Activated naive CD4-positive, alpha-beta T cell treated with anti-CD3 and anti-CD28 coated beads for 36 hours (primary cell): ENCODE results near the gene ASGR2. TPM values are rescaled to one million over a fixed set of nuclear protein-coding genes. Genes with fewer than 3 reads are reported as not detected.
"Not testable (repeated sequence)": the region's sequence is repeated elsewhere in the genome, so short reads cannot be mapped to it uniquely, and the experiment has no call there.

Source experiments
- CTCF ChIA-PET: fragments of 350-600 bp; sonication (Branson Sonifier 250); formaldehyde crosslinking; loops from one replicate; lab custom pipeline; 2021; ENCODE audit warnings: antibody characterized with exemption; lab: Charles Lee
- DNase-seq: peaks from one replicate; pipeline ENCODE4 v3.0.0-alpha.2; 2020
- H3K27ac Mint-ChIP-seq: one replicate; pipeline ENCODE4 v1.8.0; 2021; ENCODE audit warnings: mild to moderate bottlenecking, mixed read lengths
- H3K27me3 Mint-ChIP-seq: one replicate; pipeline ENCODE4 v1.8.0; 2021; ENCODE audit warnings: low read depth, mixed read lengths
- H3K36me3 Mint-ChIP-seq: one replicate; pipeline ENCODE4 v1.8.0; 2021; ENCODE audit warnings: low read depth, mixed read lengths
- H3K4me1 Mint-ChIP-seq: one replicate; pipeline ENCODE4 v1.8.0; 2021; ENCODE audit warnings: low read depth, mixed read lengths
- H3K4me3 Mint-ChIP-seq: one replicate; pipeline ENCODE4 v1.8.0; 2021; ENCODE audit warnings: mild to moderate bottlenecking, moderate library complexity, mixed read lengths
- H3K9me3 Mint-ChIP-seq: one replicate; pipeline ENCODE4 v1.8.0; 2021; ENCODE audit warnings: mixed read lengths
- intact Hi-C: fragments of 100-400 bp; cut with micrococcal nuclease; formaldehyde crosslinking; loops from one replicate; pipeline ENCODE4 v1.15.1; 2023
- total RNA-seq, 2 experiments: library from RNA; stranded (reverse); gene quantifications; one replicate each; pipeline ENCODE4 v1.2.3, GENCODE V29; 2021

ASGR2 gene
- total RNA-seq, 2 experiments from 2014 or later, result not detected

DNA sequence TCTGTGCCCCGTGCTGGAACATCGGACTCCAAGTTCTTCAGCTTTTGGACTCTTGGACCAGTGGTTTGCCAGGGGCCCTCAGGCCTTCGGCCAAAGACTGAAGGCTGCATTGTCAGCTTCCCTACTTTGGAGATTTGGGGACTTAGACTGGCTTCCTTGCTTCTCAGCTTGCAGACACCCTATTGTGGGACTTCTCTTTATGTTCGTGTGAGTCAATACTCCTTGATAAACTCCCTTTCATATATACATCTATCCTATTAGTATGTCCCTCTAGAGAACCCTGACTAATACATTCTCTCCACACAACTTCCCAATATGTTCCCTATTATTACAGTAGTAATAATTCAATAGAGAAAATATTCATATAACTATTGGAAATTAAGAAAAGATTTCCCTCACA, 9.2 kb upstream of the ASGR2 start:
- CTCF ChIA-PET, result interaction anchor here (1.2 kb wide), 1 partner anchor 103 kb away, joined by 3 read pairs; no protein-coding TSS in a partner anchor
- Mint-ChIP-seq H3K9me3 (no peaks in the 10 kb centered on the region), H3K27me3 (peaks cover 15% of the 10 kb centered on the region), H3K4me1 (no peaks in the 10 kb centered on the region), H3K27ac (no peak overlapping the region), H3K36me3 (no peaks in the 10 kb centered on the region), H3K4me3 (no peak overlapping the region)
- DNase-seq, result no peak
- intact Hi-C loops, result no loop called here

DNA sequence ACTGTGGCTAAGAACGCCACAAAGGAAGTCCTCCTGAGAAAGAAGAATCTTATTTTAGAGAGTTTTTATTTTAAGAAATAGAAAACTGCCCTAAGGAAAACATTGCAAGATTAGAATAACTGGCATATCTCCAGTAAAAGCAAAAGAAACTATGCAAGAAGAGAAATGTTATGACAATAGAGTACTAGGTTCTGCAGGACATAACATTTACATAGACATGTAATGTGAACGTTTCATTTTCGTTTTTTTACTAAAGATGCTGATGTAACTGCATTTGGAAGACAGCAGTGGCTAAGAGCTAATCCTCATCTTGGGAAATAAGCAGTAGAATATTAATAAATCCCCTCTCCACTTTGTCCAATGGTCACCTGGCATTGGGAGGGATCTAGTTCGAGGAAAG, 7.8 kb upstream of the ASGR2 start:
- Mint-ChIP-seq H3K27me3 (peaks cover 15% of the 10 kb centered on the region), H3K4me3 (no peak overlapping the region), H3K4me1 (no peaks in the 10 kb centered on the region), H3K27ac (no peak overlapping the region), H3K9me3 (no peaks in the 10 kb centered on the region), H3K36me3 (no peaks in the 10 kb centered on the region)
- DNase-seq, result no peak
- intact Hi-C loops, result no loop called here
- CTCF ChIA-PET, result interaction anchor here (0.6 to 1.3 kb wide), 2 partner anchors 11 to 24 kb away, joined by 3 read pairs; no protein-coding TSS in a partner anchor

GRCh38 chr17:7120635-7121034, 6.0 kb upstream of the ASGR2 start:
- H3K4me1 Mint-ChIP-seq, H3K27ac Mint-ChIP-seq, H3K36me3 Mint-ChIP-seq, intact Hi-C loops, H3K9me3 Mint-ChIP-seq, H3K4me3 Mint-ChIP-seq, DNase-seq: not testable (repeated sequence)
- CTCF ChIA-PET, result interaction anchor here (0.6 kb wide), 1 partner anchor 292 kb away, joined by 3 read pairs; no protein-coding TSS in a partner anchor
- H3K27me3 Mint-ChIP-seq, result peaks cover 15% of the 10 kb centered on the region

GRCh38 chr17:7120123-7120522, 5.5 kb upstream of the ASGR2 start:
- no peaks in the 10 kb centered on the region for H3K9me3 Mint-ChIP-seq
- no peak overlapping the region for H3K4me3 Mint-ChIP-seq
- peaks cover 15% of the 10 kb centered on the region for H3K27me3 Mint-ChIP-seq
- no peak for DNase-seq
- no peaks in the 10 kb centered on the region for H3K36me3 Mint-ChIP-seq
- H3K27ac Mint-ChIP-seq, result no peak overlapping the region
- intact Hi-C loops, result no loop called here
- H3K4me1 Mint-ChIP-seq, result no peaks in the 10 kb centered on the region
- CTCF ChIA-PET, result no interaction called here

- Mint-ChIP-seq H3K27ac (no peak overlapping the region), H3K9me3 (no peaks in the 10 kb centered on the region), H3K27me3 (peaks cover 15% of the 10 kb centered on the region), H3K4me3 (no peak overlapping the region), H3K36me3 (no peaks in the 10 kb centered on the region), H3K4me1 (no peaks in the 10 kb centered on the region)
- intact Hi-C loops, result no loop called here
- no peak for DNase-seq
- CTCF ChIA-PET, result interaction anchor here (0.7 kb wide), 1 partner anchor 77 kb away, joined by 3 read pairs; no protein-coding TSS in a partner anchor
These were observed 4.7 kb upstream of the ASGR2 start for GRCh38 chr17:7119314-7119713.

- no peak overlapping the region for H3K4me3 Mint-ChIP-seq
- DNase-seq, result no peak
- CTCF ChIA-PET, result no interaction called here
- H3K36me3 Mint-ChIP-seq, result no peaks in the 10 kb centered on the region
- H3K27me3 Mint-ChIP-seq, result peaks cover 6% of the 10 kb centered on the region
- intact Hi-C loops, result no loop called here
- H3K9me3 Mint-ChIP-seq, result no peaks in the 10 kb centered on the region
- H3K27ac Mint-ChIP-seq, result no peak overlapping the region
- H3K4me1 Mint-ChIP-seq, result peaks cover under 1% of the 10 kb centered on the region
These were observed 423 bp upstream of the ASGR2 start for GRCh38 chr17:7114875-7115614.

DNA sequence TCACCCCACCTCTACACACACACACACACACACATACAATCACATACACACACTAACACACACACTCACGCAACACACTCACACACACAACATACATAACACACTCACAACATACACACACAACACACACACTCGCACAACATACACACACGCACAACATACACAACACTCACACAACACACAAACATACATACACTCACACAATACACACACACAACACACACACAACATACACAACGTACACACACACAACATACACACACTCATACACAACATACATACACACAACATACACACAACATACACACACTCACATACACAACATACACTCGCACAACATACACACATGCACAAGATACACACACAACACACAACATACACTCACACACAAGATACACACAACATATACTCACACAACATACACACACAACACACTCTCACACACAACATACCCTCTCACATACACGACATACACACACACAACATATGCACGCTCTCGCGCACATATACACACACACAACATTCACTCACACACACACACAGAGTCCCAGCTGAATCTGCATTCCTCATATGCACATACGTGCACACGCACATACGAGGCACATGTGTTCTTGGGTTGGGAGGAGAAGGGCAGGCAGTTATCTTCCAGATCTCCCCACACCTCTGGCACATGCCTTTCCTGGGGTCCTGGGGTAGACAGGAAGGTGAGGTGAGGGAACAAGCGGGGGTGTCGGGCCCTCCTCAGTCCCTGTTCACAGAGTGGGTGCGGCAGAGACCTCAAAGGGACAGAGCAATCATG, 1.1 kb downstream of the ASGR2 start:
- CTCF ChIA-PET, result interaction anchor here (1.5 kb wide), 1 partner anchor 62 kb away, joined by 6 read pairs; no protein-coding TSS in a partner anchor

GRCh38 chr17:7112510-7113108, 2.0 kb downstream of the ASGR2 start:
- no peaks in the 10 kb centered on the region for H3K27me3 Mint-ChIP-seq
- no peak overlapping the region for H3K4me3 Mint-ChIP-seq
- intact Hi-C loops, result no loop called here
- H3K9me3 Mint-ChIP-seq, result no peaks in the 10 kb centered on the region
- CTCF ChIA-PET, result interaction anchor here (1.5 kb wide), 1 partner anchor 61 kb away, joined by 6 read pairs; no protein-coding TSS in a partner anchor
- H3K4me1 Mint-ChIP-seq, result peaks cover 6% of the 10 kb centered on the region
- H3K36me3 Mint-ChIP-seq, result no peaks in the 10 kb centered on the region
- no peak for DNase-seq
- H3K27ac Mint-ChIP-seq, result no peak overlapping the region

More for the DNA sequence above, 1.1 kb downstream of the ASGR2 start:
- intact Hi-C loops, result no loop called here
- Mint-ChIP-seq H3K27me3 (no peaks in the 10 kb centered on the region), H3K27ac (no peak overlapping the region), H3K4me3 (no peak overlapping the region), H3K9me3 (no peaks in the 10 kb centered on the region), H3K4me1 (peaks cover 6% of the 10 kb centered on the region), H3K36me3 (no peaks in the 10 kb centered on the region)
- no peak for DNase-seq

- no peaks in the 10 kb centered on the region for H3K36me3 Mint-ChIP-seq
- H3K4me1 Mint-ChIP-seq, result peaks cover 6% of the 10 kb centered on the region
- no peak overlapping the region for H3K27ac Mint-ChIP-seq
- no peak for DNase-seq
- H3K27me3 Mint-ChIP-seq, result no peaks in the 10 kb centered on the region
- no peak overlapping the region for H3K4me3 Mint-ChIP-seq
- no peaks in the 10 kb centered on the region for H3K9me3 Mint-ChIP-seq
- intact Hi-C loops, result no loop called here
- CTCF ChIA-PET, result interaction anchor here (0.7 to 1.5 kb wide), 2 partner anchors 48 to 60 kb away, joined by 3 to 6 read pairs; no protein-coding TSS in a partner anchor
These were observed 2.7 kb downstream of the ASGR2 start for GRCh38 chr17:7111784-7112509.

GRCh38 chr17:7110617-7111306, 3.9 kb downstream of the ASGR2 start:
- CTCF ChIA-PET, result interaction anchor here (0.7 to 2.1 kb wide), 2 partner anchors 15 to 22 kb away, joined by 3 to 8 read pairs; no protein-coding TSS in a partner anchor
- DNase-seq, result no peak
- Mint-ChIP-seq H3K9me3 (no peaks in the 10 kb centered on the region), H3K27ac (no peak overlapping the region), H3K4me3 (no peak overlapping the region), H3K36me3 (no peaks in the 10 kb centered on the region), H3K4me1 (peaks cover 6% of the 10 kb centered on the region), H3K27me3 (no peaks in the 10 kb centered on the region)
- intact Hi-C loops, result no loop called here
